Measurements from ENCODE around the gene RSAD2. TPM values are rescaled to one million over a fixed set of nuclear protein-coding genes. Genes with fewer than 3 reads are reported as not detected.

RSAD2 gene
- total RNA-seq, 1 donor from 2014 or later: 0.32 TPM

GRCh38 chr2:6874032-6874431 lies 3.5 kb upstream of the RSAD2 start:
- Histone ChIP-seq H3K9me3 (no peaks in the 10 kb centered on the region), H3K36me3 (no peaks in the 10 kb centered on the region), H3K27me3 (no peaks in the 10 kb centered on the region), H3K4me3 (no peak overlapping the region), H3K4me1 (peaks cover 0 to 9% of the 10 kb centered on the region in 2 donors), H3K27ac (no peak overlapping the region)
- no peak for TF ChIP-seq CTCF (IDR thresholded peaks at IDR 0.05)
- intact Hi-C loops (cut with DNase I): no loop called here
- DNase-seq (ENCODE audit: low spot score in 2 of 2): no peak

GRCh38 chr2:6876309-6876708 lies 1.3 kb upstream of the RSAD2 start:
- Histone ChIP-seq H3K27me3 (no peaks in the 10 kb centered on the region), H3K4me1 (peaks cover 0 to 9% of the 10 kb centered on the region in 2 donors), H3K27ac (no peak overlapping the region), H3K4me3 (no peak overlapping the region), H3K9me3 (no peaks in the 10 kb centered on the region), H3K36me3 (no peaks in the 10 kb centered on the region)
- intact Hi-C loops (cut with DNase I): no loop called here
- TF ChIP-seq CTCF (IDR thresholded peaks at IDR 0.05): no peak
- DNase-seq (ENCODE audit: low spot score in 2 of 2): no peak

GRCh38 chr2:6878549-6878948 lies 972 bp downstream of the RSAD2 start:
- DNase-seq (ENCODE audit: low spot score in 2 of 2): no peak
- Histone ChIP-seq H3K4me1 (peaks cover 0 to 9% of the 10 kb centered on the region in 2 donors), H3K27me3 (no peaks in the 10 kb centered on the region), H3K9me3 (no peaks in the 10 kb centered on the region), H3K4me3 (peak overlapping the region in 1 of 2 donors; percentile 63), H3K27ac (no peak overlapping the region), H3K36me3 (no peaks in the 10 kb centered on the region)
- intact Hi-C loops (cut with DNase I): no loop called here
- TF ChIP-seq CTCF (IDR thresholded peaks at IDR 0.05): no peak

GRCh38 chr2:6879011-6879410 lies 1.4 kb downstream of the RSAD2 start:
- H3K36me3 ChIP-seq: no peaks in the 10 kb centered on the region

GRCh38 chr2:6880200-6880733 lies 2.7 kb downstream of the RSAD2 start:
- peaks cover 0 to 9% of the 10 kb centered on the region in 2 donors for H3K4me1 ChIP-seq
- H3K9me3 ChIP-seq: no peaks in the 10 kb centered on the region
- H3K27ac ChIP-seq: no peak overlapping the region
- no peaks in the 10 kb centered on the region for H3K36me3 ChIP-seq
- H3K4me3 ChIP-seq: no peak overlapping the region
- no peaks in the 10 kb centered on the region for H3K27me3 ChIP-seq
- TF ChIP-seq CTCF (IDR thresholded peaks at IDR 0.05): no peak
- DNase-seq (ENCODE audit: low spot score in 2 of 2): no peak
- intact Hi-C loops (cut with DNase I): no loop called here

More at GRCh38 chr2:6879011-6879410, 1.4 kb downstream of the RSAD2 start:
- DNase-seq (ENCODE audit: low spot score in 2 of 2): no peak
- peak overlapping the region in 1 of 2 donors; percentile 63 for H3K4me3 ChIP-seq
- peaks cover 0 to 9% of the 10 kb centered on the region in 2 donors for H3K4me1 ChIP-seq
- H3K9me3 ChIP-seq: no peaks in the 10 kb centered on the region
- TF ChIP-seq CTCF (IDR thresholded peaks at IDR 0.05): no peak
- H3K27me3 ChIP-seq: no peaks in the 10 kb centered on the region
- no peak overlapping the region for H3K27ac ChIP-seq
- intact Hi-C loops (cut with DNase I): no loop called here

GRCh38 chr2:6881046-6881445 lies 3.5 kb downstream of the RSAD2 start:
- intact Hi-C loops (cut with DNase I): no loop called here
- H3K27ac ChIP-seq: no peak overlapping the region
- H3K4me1 ChIP-seq: peaks cover 0 to 9% of the 10 kb centered on the region in 2 donors
- no peak for TF ChIP-seq CTCF (IDR thresholded peaks at IDR 0.05)
- H3K9me3 ChIP-seq: no peaks in the 10 kb centered on the region
- DNase-seq (ENCODE audit: low spot score in 2 of 2): no peak
- H3K4me3 ChIP-seq: no peak overlapping the region
- H3K27me3 ChIP-seq: no peaks in the 10 kb centered on the region
- H3K36me3 ChIP-seq: no peaks in the 10 kb centered on the region

Data from ascending aorta (tissue), 2 donors.